Measurements from ENCODE around the gene CEBPG. TPM values are rescaled to one million over a fixed set of nuclear protein-coding genes. Genes with fewer than 3 reads are reported as not detected.

Gene CEBPG
- total RNA-seq, 1 experiment from 2014 or later: 39.5 TPM

DNA sequence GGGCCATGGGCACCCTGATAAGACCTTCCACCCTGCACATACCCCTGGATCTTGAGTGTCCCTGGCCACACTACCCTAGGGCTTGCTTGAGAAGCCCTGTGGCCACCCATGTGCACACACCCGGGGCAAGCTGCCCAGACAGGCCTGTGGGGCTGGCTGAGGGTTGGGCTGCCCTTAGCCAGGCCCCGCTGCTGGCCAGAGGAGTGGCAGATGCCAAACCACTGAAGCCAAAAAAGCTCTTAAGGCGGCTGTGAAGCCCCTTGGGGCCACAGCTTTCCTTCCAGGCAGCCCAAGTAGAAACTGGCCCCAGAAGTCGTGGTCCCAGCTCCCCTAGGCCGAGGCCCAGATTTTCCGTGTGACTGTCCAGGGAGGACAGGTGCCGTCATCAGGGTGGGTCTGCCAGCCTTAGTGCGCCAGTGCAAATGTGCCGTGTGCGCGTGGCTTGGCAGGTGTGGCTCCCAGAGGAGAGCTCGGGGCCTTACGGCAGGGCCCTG lies 14.8 kb downstream of the CEBPG start:
- no peaks in the 10 kb centered on the region for H3K4me1 Mint-ChIP-seq (ENCODE audit: low read depth, unreplicated experiment)
- H3K4me3 Mint-ChIP-seq (ENCODE audit: low read depth, unreplicated experiment): no peak overlapping the region
- no peak overlapping the region for H3K27ac Mint-ChIP-seq (ENCODE audit: unreplicated experiment)
- TF ChIP-seq, protein P1, sequence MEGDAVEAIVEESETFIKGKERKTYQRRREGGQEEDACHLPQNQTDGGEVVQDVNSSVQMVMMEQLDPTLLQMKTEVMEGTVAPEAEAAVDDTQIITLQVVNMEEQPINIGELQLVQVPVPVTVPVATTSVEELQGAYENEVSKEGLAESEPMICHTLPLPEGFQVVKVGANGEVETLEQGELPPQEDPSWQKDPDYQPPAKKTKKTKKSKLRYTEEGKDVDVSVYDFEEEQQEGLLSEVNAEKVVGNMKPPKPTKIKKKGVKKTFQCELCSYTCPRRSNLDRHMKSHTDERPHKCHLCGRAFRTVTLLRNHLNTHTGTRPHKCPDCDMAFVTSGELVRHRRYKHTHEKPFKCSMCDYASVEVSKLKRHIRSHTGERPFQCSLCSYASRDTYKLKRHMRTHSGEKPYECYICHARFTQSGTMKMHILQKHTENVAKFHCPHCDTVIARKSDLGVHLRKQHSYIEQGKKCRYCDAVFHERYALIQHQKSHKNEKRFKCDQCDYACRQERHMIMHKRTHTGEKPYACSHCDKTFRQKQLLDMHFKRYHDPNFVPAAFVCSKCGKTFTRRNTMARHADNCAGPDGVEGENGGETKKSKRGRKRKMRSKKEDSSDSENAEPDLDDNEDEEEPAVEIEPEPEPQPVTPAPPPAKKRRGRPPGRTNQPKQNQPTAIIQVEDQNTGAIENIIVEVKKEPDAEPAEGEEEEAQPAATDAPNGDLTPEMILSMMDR (IDR thresholded peaks at IDR 0.05; ENCODE audit: unreplicated experiment): no peak
- no peak for DNase-seq
- CTCF ChIA-PET: interaction anchor here (0.7 to 0.8 kb wide), 2 partner anchors 14 to 165 kb away, joined by 3 read pairs; no protein-coding TSS in a partner anchor
- intact Hi-C loops (cut with micrococcal nuclease; ENCODE audit: unreplicated experiment): no loop called here
- no peaks in the 10 kb centered on the region for H3K27me3 Mint-ChIP-seq (ENCODE audit: unreplicated experiment)
- no TSS peak for BruUV-seq (replicated peaks)
- H3K36me3 Mint-ChIP-seq (ENCODE audit: insufficient read depth, unreplicated experiment): peaks cover 28% of the 10 kb centered on the region
- H3K9me3 Mint-ChIP-seq (ENCODE audit: low read depth, unreplicated experiment): no peaks in the 10 kb centered on the region

DNA sequence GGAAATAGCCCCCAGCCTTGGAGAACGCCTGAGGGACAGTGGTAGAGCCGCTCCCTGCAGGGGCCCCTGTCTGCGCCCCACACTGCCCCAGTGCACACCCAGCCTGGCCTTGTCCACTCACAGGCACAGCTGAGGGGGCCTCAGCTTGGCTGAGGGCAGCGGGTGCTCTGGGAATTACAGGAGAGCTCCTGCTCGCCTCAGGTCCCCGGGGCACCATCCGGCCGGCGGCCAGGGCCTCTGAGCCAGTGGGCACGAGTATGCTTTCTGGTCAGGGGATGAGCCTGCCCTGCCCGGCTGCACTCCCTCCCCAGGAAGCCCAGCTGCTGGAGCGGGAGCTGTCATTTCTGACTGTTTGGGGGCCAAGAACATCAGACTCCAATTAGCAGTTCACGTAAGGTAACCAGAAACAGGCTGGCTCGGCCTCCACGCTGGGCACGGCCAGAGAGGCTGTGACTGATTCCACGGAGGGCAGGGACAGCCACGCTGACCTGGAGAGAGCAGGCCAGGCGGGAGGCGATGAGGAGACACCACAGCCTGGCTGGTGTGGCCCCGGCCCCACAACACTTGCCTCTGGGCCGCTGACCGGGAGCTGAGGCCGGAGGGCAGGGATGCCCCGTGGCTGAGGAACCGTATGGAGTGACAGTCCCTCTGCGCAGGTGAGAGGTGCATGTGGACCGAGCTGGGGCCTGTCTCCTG lies 15.4 kb downstream of the CEBPG start:
- no peak for DNase-seq
- CTCF ChIA-PET: interaction anchor here (0.7 to 0.8 kb wide), 2 partner anchors 13 to 165 kb away, joined by 3 read pairs; no protein-coding TSS in a partner anchor
- no TSS peak for BruUV-seq (replicated peaks)

DNA sequence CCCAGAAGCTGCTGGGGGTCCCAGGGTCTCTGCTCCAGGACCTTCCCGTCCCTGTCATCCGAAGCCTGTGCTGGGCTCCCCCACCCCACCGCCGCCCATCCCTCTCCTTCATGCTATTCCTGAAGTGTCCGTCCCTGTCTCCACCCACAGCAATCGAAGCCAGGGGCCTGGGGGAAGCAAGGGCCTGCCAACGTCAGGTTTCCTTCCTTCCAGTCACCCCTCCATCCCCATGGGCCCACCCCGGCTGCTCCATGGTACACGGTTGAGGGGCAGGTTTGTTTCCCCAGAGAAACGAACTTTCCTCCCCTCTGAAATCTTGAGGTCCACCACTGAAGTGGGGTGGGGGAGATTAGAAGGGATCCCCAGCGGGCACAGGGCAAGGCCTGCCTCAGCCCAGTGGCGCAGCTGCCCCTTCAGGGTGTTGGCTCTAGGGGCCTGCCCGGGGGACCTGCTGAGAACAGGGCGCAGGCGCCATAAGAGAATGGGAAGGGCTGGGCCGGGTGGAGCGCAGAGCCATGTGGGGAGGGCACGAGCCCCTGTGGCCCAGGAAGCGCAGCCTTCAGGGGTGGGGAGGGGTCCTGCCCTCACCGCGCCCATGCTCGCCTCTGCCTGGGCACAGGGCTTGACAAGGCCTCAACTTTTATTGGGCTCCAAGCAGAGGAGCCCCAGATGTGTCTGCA lies 16.1 kb downstream of the CEBPG start:
- no TSS peak for BruUV-seq (replicated peaks)
- no peak overlapping the region for H3K27ac Mint-ChIP-seq (ENCODE audit: unreplicated experiment)
- no peaks in the 10 kb centered on the region for H3K4me1 Mint-ChIP-seq (ENCODE audit: low read depth, unreplicated experiment)
- H3K4me3 Mint-ChIP-seq (ENCODE audit: low read depth, unreplicated experiment): no peak overlapping the region
- TF ChIP-seq, protein P1 (IDR thresholded peaks at IDR 0.05; ENCODE audit: unreplicated experiment): no peak
- DNase-seq: no peak
- intact Hi-C loops (cut with micrococcal nuclease; ENCODE audit: unreplicated experiment): no loop called here
- no peaks in the 10 kb centered on the region for H3K27me3 Mint-ChIP-seq (ENCODE audit: unreplicated experiment)
- CTCF ChIA-PET: no interaction called here
- H3K36me3 Mint-ChIP-seq (ENCODE audit: insufficient read depth, unreplicated experiment): peaks cover 25% of the 10 kb centered on the region
- no peaks in the 10 kb centered on the region for H3K9me3 Mint-ChIP-seq (ENCODE audit: low read depth, unreplicated experiment)

More for the DNA sequence above, 15.4 kb downstream of the CEBPG start:
- no peak overlapping the region for H3K27ac Mint-ChIP-seq (ENCODE audit: unreplicated experiment)
- no peaks in the 10 kb centered on the region for H3K4me1 Mint-ChIP-seq (ENCODE audit: low read depth, unreplicated experiment)
- no peaks in the 10 kb centered on the region for H3K9me3 Mint-ChIP-seq (ENCODE audit: low read depth, unreplicated experiment)
- H3K4me3 Mint-ChIP-seq (ENCODE audit: low read depth, unreplicated experiment): no peak overlapping the region
- intact Hi-C loops (cut with micrococcal nuclease; ENCODE audit: unreplicated experiment): no loop called here
- peaks cover 23% of the 10 kb centered on the region for H3K36me3 Mint-ChIP-seq (ENCODE audit: insufficient read depth, unreplicated experiment)
- TF ChIP-seq, protein P1 (IDR thresholded peaks at IDR 0.05; ENCODE audit: unreplicated experiment): no peak
- no peaks in the 10 kb centered on the region for H3K27me3 Mint-ChIP-seq (ENCODE audit: unreplicated experiment)

DNA sequence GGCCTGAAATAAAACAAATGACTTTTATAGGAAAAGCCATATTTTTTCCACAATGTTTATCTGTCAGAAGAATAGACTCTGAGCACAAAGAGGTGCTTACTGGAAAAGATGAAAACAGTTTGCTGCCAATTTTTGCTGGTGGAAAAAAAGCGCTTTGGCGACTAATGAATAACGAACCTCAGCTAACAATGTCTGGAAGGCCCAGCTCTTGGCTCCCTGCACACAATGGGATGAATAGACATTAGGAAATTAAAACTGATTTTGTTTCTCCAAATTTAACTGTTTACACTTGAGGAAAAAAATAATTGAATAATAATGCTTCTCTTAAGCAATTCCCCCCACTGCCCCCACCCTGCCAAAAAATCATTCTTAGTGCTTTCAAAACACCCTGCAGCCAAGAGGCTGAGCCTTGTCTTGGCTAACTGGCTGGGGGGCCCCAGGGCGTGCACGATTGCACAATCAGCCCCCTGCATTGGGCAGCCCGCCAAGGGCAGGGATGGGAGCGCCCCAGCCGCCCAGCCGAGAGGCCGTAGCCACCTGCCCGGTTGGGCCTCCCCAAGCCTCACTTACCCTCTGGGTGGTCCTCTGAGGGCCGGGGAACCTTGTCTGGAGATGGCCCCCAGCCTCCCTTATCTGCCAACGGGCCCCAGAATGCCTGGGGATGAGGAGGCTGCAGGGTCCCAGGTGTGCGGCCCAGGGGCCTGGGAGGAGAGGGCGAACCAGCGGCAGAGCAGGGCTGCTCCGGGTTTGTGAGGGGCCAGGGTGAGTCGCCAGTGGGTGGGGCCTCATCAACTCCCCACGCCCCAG lies 16.8 kb downstream of the CEBPG start:
- CTCF ChIA-PET: no interaction called here
- no peaks in the 10 kb centered on the region for H3K9me3 Mint-ChIP-seq (ENCODE audit: low read depth, unreplicated experiment)
- H3K27ac Mint-ChIP-seq (ENCODE audit: unreplicated experiment): no peak overlapping the region
- no peak overlapping the region for H3K4me3 Mint-ChIP-seq (ENCODE audit: low read depth, unreplicated experiment)
- no peaks in the 10 kb centered on the region for H3K27me3 Mint-ChIP-seq (ENCODE audit: unreplicated experiment)
- TF ChIP-seq, protein P1 (IDR thresholded peaks at IDR 0.05; ENCODE audit: unreplicated experiment): no peak
- H3K4me1 Mint-ChIP-seq (ENCODE audit: low read depth, unreplicated experiment): no peaks in the 10 kb centered on the region
- DNase-seq: no peak
- peaks cover 32% of the 10 kb centered on the region for H3K36me3 Mint-ChIP-seq (ENCODE audit: insufficient read depth, unreplicated experiment)
- BruUV-seq (replicated peaks): no TSS peak
- intact Hi-C loops (cut with micrococcal nuclease; ENCODE audit: unreplicated experiment): no loop called here

Measured in Calu3 (cell line).